ENCODE results near the gene ARHGEF28. TPM values are rescaled to one million over a fixed set of nuclear protein-coding genes. Genes with fewer than 3 reads are reported as not detected.

ARHGEF28 gene
- total RNA-seq, 2 experiments from 2014 or later = not detected

DNA sequence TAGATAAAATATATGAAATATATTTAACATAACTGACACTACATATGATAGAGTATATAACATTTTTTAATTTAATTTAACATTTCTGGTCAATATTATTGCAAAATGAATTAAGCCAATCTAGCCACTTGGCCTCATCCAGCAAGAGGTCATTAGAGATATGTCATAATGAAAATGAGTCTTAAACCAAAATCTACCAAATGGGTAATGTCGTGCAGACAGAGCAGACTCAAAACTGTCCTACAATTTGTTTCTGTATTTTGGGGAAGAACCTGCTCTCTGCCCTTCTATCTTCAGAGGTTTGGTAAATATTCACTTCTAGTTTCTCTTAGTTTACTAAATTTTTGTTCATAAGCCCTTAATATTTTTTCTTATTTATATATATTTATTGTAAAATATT is 61.4 kb downstream of the ARHGEF28 start:
- POLR2A ChIA-PET = no interaction called here
- CTCF ChIA-PET = no interaction called here

GRCh38 chr5:73690015-73690414 is 64.0 kb downstream of the ARHGEF28 start:
- ChIA-PET CTCF (no interaction called here), POLR2A (no interaction called here)

- POLR2A ChIA-PET = no interaction called here
- CTCF ChIA-PET = interaction anchor here (0.6 kb wide), 1 partner anchor 828 kb away, joined by 3 read pairs; no protein-coding TSS in a partner anchor
Measured at GRCh38 chr5:73691302-73692080, 65.5 kb downstream of the ARHGEF28 start.

DNA sequence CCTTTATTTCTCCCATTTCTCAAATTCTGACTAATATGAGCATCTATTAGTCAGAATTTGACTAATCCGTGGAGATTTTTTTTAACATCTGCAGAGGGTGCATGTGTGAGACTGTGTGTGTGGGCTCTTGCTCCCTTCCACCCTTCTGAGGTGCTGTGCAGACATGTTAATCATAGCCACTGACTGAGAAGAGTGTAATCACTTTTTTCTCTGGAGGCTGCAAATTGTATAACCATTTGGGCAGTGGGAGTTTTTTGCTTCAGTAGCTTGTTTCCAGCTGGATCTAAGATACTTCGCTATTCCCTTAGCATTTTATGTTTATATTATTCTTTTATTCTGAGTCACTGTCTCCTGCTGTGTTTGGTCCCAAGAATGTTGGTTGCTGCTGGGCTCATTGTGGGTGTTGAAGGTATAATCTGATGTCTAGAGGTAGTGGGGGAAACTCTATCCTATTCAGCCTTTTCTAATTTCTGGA is 66.2 kb downstream of the ARHGEF28 start:
- ChIA-PET CTCF (interaction anchor here (0.6 kb wide), 1 partner anchor 828 kb away, joined by 3 read pairs; no protein-coding TSS in a partner anchor), POLR2A (no interaction called here)

- POLR2A ChIA-PET = no interaction called here
- CTCF ChIA-PET = no interaction called here
Measured at GRCh38 chr5:73692981-73693380, 67.0 kb downstream of the ARHGEF28 start.

- ChIA-PET POLR2A (no interaction called here), CTCF (no interaction called here)
Measured at GRCh38 chr5:73693573-73694061, 67.6 kb downstream of the ARHGEF28 start.

GRCh38 chr5:73694089-73694488 is 68.1 kb downstream of the ARHGEF28 start:
- ChIA-PET POLR2A (no interaction called here), CTCF (no interaction called here)

GRCh38 chr5:73698011-73698410 is 72.0 kb downstream of the ARHGEF28 start:
- CTCF ChIA-PET = no interaction called here

GRCh38 chr5:73701566-73701965 is 75.6 kb downstream of the ARHGEF28 start:
- CTCF ChIA-PET = no interaction called here
- POLR2A ChIA-PET = no interaction called here

More at GRCh38 chr5:73698011-73698410, 72.0 kb downstream of the ARHGEF28 start:
- POLR2A ChIA-PET = no interaction called here

DNA sequence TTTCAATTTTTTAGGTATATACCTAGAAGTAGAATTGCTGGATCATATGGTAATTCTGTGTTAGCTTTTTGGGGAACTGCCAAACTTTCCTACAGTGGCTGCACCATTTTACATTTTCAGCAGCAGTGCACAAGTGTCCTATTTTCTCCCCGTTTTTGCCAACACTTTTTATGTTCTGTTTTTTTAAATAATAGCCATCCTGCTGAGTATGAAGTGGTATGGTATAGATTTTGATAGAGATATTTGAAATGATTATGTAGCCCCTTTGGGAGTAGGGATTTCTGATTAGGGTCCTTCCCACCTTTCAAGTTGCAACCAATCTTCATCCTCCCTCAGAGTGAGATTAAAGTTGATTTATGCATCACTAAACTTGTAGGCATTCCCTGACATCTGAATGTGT is 76.5 kb downstream of the ARHGEF28 start:
- ChIA-PET POLR2A (no interaction called here), CTCF (no interaction called here)

DNA sequence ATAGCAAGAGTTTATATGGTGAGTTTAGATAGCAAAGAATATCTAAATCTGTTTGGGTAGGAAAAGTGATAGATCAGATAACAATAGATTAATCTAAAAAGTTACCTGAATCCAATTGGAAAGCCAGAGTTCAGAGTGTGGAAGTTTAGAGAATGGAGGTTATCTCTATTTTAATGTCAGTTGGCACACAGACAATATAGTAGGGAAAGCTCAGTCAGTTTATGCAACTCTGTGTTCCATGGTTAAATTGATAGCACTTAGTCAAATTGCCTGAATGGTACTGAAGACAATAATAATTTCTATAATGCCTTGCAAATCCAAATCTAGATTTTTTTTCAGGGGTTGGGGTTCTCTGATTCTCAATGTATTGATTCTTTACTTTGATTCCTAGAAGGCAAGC is 77.0 kb downstream of the ARHGEF28 start:
- POLR2A ChIA-PET = no interaction called here
- CTCF ChIA-PET = no interaction called here

DNA sequence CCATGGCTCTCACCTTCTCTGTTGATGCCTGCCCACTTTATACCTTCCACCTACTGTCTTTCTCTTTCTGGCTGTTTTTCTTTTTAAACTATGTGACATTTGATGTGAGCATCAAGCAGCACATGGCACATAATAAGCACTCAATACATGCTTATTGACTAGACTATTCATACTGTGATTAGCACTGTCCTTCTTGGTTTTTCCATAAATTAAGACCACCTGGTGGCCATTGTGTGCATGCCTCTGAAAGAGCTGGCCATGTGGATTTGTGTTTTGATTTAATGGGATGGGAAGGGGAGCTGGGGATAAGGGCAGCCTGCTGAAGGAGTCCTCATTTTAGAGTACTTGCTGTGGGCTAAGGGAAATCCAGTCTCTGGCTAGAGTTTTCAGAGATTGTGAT is 79.4 kb downstream of the ARHGEF28 start:
- ChIA-PET CTCF (no interaction called here), POLR2A (no interaction called here)

- POLR2A ChIA-PET = no interaction called here
- CTCF ChIA-PET = no interaction called here
Measured at GRCh38 chr5:73706963-73707362, 81.0 kb downstream of the ARHGEF28 start.

DNA sequence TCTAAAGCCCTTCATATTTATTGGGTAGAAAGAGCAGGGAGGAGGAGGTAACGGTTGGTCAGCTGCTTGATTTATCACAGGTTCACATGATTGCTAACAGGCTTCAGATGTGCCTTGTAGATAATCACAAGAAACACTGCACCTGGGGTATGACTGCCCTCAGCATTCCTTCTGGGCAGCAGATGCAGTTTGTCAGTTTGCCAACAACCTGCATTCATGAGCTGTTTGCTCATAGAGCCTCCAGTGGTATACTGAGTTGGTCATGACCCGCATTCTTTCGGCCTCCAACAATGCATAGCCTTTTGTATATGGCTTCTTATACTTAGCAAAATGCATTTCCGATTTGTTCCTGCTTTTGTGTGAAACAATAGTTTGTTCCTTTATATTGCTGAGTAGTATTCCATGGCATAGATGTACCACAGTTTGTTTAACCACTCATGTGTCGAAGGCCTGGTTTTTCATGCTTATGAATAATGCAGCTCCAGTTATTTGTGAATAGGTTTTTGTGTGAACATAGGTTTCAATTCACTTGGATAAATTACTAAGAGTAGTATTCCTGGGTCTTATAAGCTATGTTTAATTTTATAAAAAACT is 83.6 kb downstream of the ARHGEF28 start:
- POLR2A ChIA-PET = no interaction called here
- CTCF ChIA-PET = no interaction called here

DNA sequence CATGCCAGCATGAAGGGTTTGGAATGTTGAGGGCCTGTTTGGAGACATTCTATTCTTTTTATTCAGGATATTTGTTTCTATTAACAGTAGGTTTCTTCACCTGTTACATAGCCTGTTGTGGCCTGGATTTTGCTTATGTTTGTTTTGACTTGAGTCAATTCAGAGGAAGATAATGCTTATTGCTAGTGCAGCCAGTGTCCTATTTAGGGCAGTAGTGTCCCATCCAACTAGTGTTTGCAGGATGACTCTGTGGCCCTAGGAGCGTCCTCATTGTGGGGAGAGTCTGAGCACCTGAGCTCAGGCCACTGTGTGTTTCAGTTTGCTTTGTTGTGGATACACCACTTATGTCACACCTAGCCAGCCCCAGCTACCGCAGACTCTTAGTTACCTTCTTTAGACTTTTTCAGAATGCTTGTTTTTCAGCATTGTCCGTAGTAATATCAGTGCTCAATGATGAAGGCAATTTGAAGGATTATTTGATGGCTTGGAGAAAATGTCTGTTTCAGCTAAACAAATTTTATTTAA is 90.3 kb downstream of the ARHGEF28 start:
- ChIA-PET POLR2A (no interaction called here), CTCF (no interaction called here)

- POLR2A ChIA-PET = no interaction called here
- CTCF ChIA-PET = no interaction called here
Measured at GRCh38 chr5:73718762-73719161, 92.8 kb downstream of the ARHGEF28 start.

DNA sequence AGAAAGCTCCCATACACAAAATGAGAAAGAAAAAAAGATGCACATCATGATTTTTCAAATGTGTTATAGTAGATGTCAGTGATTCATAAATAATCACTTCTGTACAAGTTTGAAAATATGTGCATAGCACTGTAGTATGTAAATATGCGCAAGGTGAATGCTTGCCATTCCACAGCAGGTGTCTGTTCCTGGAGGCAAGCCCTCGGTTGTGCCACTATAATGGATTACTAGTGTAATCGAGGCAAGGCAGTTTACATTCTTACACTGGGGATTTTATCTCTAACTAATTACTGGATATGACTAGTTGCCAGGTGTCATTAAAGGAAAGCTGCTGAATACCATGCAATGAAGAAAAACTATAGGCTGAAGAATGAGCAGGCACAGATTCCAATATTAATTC is 93.6 kb downstream of the ARHGEF28 start:
- ChIA-PET POLR2A (no interaction called here), CTCF (interaction anchor here (0.7 kb wide), 1 partner anchor 340 kb away, joined by 4 read pairs; no protein-coding TSS in a partner anchor)

GRCh38 chr5:73722231-73722630 is 96.2 kb downstream of the ARHGEF28 start:
- POLR2A ChIA-PET = no interaction called here
- CTCF ChIA-PET = no interaction called here

DNA sequence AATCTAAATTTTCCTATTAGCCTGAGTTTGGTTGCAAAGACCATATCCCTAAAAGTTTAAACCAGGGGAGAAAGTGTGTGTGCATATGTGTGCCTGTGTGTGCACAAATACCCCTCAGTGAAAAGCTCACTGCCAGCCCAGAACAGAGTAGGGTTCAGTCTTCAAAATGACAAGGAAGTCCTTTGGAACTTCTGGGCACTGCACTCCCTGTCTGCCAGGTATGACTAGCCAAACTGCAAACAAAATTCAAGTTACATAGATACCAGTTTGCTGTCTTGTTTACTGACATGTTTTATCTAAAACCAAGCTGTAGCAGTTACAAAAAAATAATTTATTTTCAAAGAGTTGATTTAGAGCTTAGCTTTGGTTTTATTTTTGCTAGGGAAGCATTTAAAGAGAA is 100.1 kb downstream of the ARHGEF28 start:
- ChIA-PET CTCF (no interaction called here), POLR2A (no interaction called here)

DNA sequence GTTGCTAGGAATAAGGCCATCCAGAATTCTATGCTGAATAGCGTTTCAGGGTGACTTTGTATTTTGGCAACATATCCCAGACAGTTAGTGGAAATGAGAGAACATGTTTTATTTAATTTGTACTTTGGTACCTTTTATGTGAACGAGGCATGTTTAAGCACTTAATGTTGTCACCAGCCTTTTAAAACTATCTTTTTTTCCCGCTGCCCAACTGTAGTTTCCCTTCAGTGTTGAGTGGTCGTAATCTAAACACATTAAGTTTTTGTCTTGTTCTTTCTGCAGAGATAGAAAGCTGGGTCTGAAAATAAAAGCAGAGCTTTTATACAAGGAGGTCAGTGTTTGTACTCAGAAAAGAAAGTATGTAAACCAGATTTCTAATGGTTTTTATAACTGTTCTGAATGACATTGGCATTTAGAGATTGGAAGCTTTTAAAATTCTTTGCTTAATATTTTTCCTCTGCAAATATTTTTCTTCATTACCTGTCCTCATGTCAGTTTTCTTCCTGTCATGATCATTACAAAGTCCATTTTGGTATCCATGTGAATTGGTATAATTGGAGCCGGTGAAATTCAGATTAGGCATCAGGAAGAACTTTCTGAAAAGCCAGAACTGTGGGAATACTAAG is 100.7 kb downstream of the ARHGEF28 start:
- POLR2A ChIA-PET = no interaction called here
- CTCF ChIA-PET = no interaction called here

DNA sequence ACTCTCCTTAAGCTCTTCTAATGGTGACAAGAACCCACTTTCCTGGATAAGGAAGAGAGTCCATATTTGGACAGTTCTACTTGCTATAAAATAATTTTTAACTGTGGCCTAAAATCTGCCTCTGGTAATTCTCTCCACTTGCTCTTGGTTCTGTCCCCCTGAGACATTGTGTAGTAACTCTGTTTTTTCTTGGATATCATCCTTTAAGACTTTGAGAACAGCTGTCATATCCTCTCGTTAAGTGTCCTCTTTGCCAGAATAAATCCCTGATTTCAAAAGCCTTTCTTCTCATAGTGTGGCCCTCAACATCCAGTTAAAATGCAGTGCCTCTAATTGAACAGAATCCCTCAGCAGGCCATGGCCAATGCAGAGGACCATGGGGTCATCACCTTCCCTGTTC is 101.5 kb downstream of the ARHGEF28 start:
- POLR2A ChIA-PET = no interaction called here
- CTCF ChIA-PET = no interaction called here
